MM.1S (cell line): Measurements from ENCODE around the gene SECTM1.

ENCODE experiments used
- DNase-seq: peaks from one replicate; pipeline ENCODE4 v3.0.0-alpha.2; 2015
- H2AFZ ChIP-seq: fragments of 300-600 bp; sonication (generic); 2 replicates; pipeline ENCODE4 v1.6.0; 2016; ENCODE audit warnings: antibody characterized with exemption, low read length
- H3F3A ChIP-seq: fragments of 300-600 bp; sonication (generic); 2 replicates; pipeline ENCODE4 v1.6.1; 2016; ENCODE audit warnings: mild to moderate bottlenecking, antibody characterized with exemption, low read length, moderate library complexity, mixed read lengths; ENCODE audit not compliant: insufficient read depth
- H3K27ac ChIP-seq: fragments of 300-600 bp; sonication (generic); 2 replicates; pipeline ENCODE4 v1.5.1; 2016; ENCODE audit warnings: mild to moderate bottlenecking, low read length
- H3K27me3 ChIP-seq: fragments of 300-600 bp; sonication (generic); replicated peaks from 2 replicates; pipeline ENCODE4 v1.6.0; 2016; ENCODE audit warnings: low read length; ENCODE audit not compliant: insufficient read depth
- H3K36me3 ChIP-seq: fragments of 300-600 bp; sonication (generic); replicated peaks from 2 replicates; pipeline ENCODE4 v1.6.1; 2016; ENCODE audit warnings: mild to moderate bottlenecking, low read length, mixed read lengths; ENCODE audit not compliant: insufficient read depth
- H3K4me1 ChIP-seq: fragments of 300-600 bp; sonication (generic); 2 replicates; pipeline ENCODE4 v1.6.1; 2016; ENCODE audit warnings: low read length, mixed read lengths
- H3K4me2 ChIP-seq: fragments of 300-600 bp; sonication (generic); 2 replicates; pipeline ENCODE4 v1.6.0; 2016; ENCODE audit warnings: low read depth, low read length
- H3K4me3 ChIP-seq: fragments of 300-600 bp; sonication (generic); 2 replicates; pipeline ENCODE4 v1.5.1; 2016; ENCODE audit warnings: low read length, mixed read lengths
- H3K79me2 ChIP-seq: fragments of 300-600 bp; sonication (generic); 2 replicates; pipeline ENCODE4 v1.6.1; 2016; ENCODE audit warnings: mixed run types, low read length, mixed read lengths
- H3K9ac ChIP-seq: fragments of 300-600 bp; sonication (generic); 2 replicates; pipeline ENCODE4 v1.6.1; 2016; ENCODE audit warnings: low read length, mixed read lengths
- H3K9me2 ChIP-seq: fragments of 300-600 bp; sonication (generic); replicated peaks from 2 replicates; pipeline ENCODE4 v1.6.1; 2016; ENCODE audit warnings: mild to moderate bottlenecking, low read length, mixed read lengths; ENCODE audit not compliant: insufficient read depth
- H3K9me3 ChIP-seq: fragments of 300-600 bp; sonication (generic); replicated peaks from 2 replicates; pipeline ENCODE4 v1.6.1; 2016; ENCODE audit warnings: mild to moderate bottlenecking, low read length, mixed read lengths; ENCODE audit not compliant: insufficient read depth
- H4K20me1 ChIP-seq: fragments of 300-600 bp; sonication (generic); 2 replicates; pipeline ENCODE4 v1.6.1; 2016; ENCODE audit warnings: mild to moderate bottlenecking, low read length, moderate library complexity, mixed read lengths; ENCODE audit not compliant: insufficient read depth
- EZH2 ChIP-seq: fragments of 300-600 bp; sonication (generic); optimal IDR thresholded peaks from 2 replicates; pipeline ENCODE3; 2017; ENCODE audit warnings: low read depth, mild to moderate bottlenecking, antibody characterized with exemption, low read length, mixed read lengths
- EZH2phosphoT487 ChIP-seq: fragments of 300-600 bp; sonication (generic); IDR thresholded peaks from 2 replicates; pipeline ENCODE4 v1.6.1; 2018; ENCODE audit warnings: antibody characterized with exemption, low read length
- TF ChIP-seq, protein P1 (sequence below): fragments of 300-600 bp; sonication (generic); IDR thresholded peaks from 2 replicates; pipeline ENCODE4 v1.5.1; 2016; ENCODE audit warnings: antibody characterized with exemption, low read length, mixed read lengths

Gene SECTM1

DNA sequence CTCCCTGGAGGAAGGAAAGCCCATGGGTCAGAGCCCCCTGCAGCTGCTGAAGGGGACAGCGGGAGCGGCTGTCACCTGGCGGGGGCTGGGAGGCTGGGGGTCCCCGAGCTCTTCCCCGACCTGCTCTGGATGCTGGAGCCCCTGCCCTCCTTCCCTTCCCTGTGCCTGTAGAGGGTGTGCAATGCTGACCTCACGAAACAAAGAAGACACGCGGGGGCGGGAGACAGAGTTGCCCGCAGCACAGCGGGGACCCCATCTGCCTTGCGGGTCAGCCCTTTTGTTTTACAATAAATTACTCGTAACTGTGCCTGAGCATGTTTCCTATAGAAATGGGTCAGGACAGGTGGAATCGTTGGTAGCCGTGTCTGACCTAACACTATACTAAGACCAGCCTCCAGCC, 6.3 kb downstream of the SECTM1 start:
- H3K9ac ChIP-seq: no peak overlapping the region
- H3K27ac ChIP-seq: no peak overlapping the region
- no peak for DNase-seq
- no peaks in the 10 kb centered on the region for H3K9me3 ChIP-seq
- no peaks in the 10 kb centered on the region for H3K9me2 ChIP-seq
- H3K4me3 ChIP-seq: no peak overlapping the region
- H3K36me3 ChIP-seq: no peaks in the 10 kb centered on the region
- no peak overlapping the region for H3K4me2 ChIP-seq
- no peaks in the 10 kb centered on the region for H3K79me2 ChIP-seq
- H2AFZ ChIP-seq: no peak overlapping the region
- TF ChIP-seq, protein P1, sequence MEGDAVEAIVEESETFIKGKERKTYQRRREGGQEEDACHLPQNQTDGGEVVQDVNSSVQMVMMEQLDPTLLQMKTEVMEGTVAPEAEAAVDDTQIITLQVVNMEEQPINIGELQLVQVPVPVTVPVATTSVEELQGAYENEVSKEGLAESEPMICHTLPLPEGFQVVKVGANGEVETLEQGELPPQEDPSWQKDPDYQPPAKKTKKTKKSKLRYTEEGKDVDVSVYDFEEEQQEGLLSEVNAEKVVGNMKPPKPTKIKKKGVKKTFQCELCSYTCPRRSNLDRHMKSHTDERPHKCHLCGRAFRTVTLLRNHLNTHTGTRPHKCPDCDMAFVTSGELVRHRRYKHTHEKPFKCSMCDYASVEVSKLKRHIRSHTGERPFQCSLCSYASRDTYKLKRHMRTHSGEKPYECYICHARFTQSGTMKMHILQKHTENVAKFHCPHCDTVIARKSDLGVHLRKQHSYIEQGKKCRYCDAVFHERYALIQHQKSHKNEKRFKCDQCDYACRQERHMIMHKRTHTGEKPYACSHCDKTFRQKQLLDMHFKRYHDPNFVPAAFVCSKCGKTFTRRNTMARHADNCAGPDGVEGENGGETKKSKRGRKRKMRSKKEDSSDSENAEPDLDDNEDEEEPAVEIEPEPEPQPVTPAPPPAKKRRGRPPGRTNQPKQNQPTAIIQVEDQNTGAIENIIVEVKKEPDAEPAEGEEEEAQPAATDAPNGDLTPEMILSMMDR: no peak
- no peak for TF ChIP-seq EZH2phosphoT487
- TF ChIP-seq EZH2: no peak
- no peaks in the 10 kb centered on the region for H3F3A ChIP-seq
- H3K4me1 ChIP-seq: peaks cover 21% of the 10 kb centered on the region
- H4K20me1 ChIP-seq: no peaks in the 10 kb centered on the region
- H3K27me3 ChIP-seq: no peaks in the 10 kb centered on the region

- Histone ChIP-seq H3K4me3 (no peak overlapping the region), H3K36me3 (no peaks in the 10 kb centered on the region), H4K20me1 (no peaks in the 10 kb centered on the region), H3K9ac (no peak overlapping the region), H3K79me2 (no peaks in the 10 kb centered on the region), H3K4me2 (no peak overlapping the region), H3F3A (no peaks in the 10 kb centered on the region), H3K9me3 (no peaks in the 10 kb centered on the region), H3K9me2 (no peaks in the 10 kb centered on the region), H3K27me3 (no peaks in the 10 kb centered on the region), H2AFZ (no peak overlapping the region), H3K4me1 (peaks cover 9% of the 10 kb centered on the region), H3K27ac (no peak overlapping the region)
- TF ChIP-seq EZH2 (no peak), EZH2phosphoT487 (no peak)
- TF ChIP-seq, protein P1: no peak
- DNase-seq: no peak
Measured at GRCh38 chr17:82325286-82326180, 8.0 kb downstream of the SECTM1 start.

- Histone ChIP-seq H3K27ac (no peak overlapping the region), H4K20me1 (no peaks in the 10 kb centered on the region), H3K79me2 (no peaks in the 10 kb centered on the region), H3K9me3 (no peaks in the 10 kb centered on the region), H3K4me2 (no peak overlapping the region), H3K27me3 (no peaks in the 10 kb centered on the region), H3K4me1 (peaks cover 1% of the 10 kb centered on the region), H3K4me3 (no peak overlapping the region), H3K9me2 (no peaks in the 10 kb centered on the region), H3K36me3 (no peaks in the 10 kb centered on the region), H3K9ac (no peak overlapping the region), H3F3A (no peaks in the 10 kb centered on the region), H2AFZ (no peak overlapping the region)
- DNase-seq: no peak
- TF ChIP-seq, protein P1: no peak
Measured at GRCh38 chr17:82324566-82325285, 8.8 kb downstream of the SECTM1 start.
